HepG2 (cell line): ENCODE results near the gene SRRM2. TPM values are rescaled to one million over a fixed set of nuclear protein-coding genes. Genes with fewer than 3 reads are reported as not detected.
A peak's percentile ranks its signal among the peaks of the same experiment; 100 is the strongest.

Source experiments
- AGO1 ChIP-seq: fragments of 200-400 bp; formaldehyde crosslinking; IDR thresholded peaks from 2 replicates; pipeline ENCODE4 v1.6.1; 2017; ENCODE audit warnings: mild to moderate bottlenecking, low read depth, low read length, moderate library complexity; ENCODE audit not compliant: poor library complexity, severe bottlenecking
- CENPX ChIP-seq: sonication (generic); formaldehyde crosslinking; IDR thresholded peaks from 2 replicates; pipeline ENCODE4 v1.9.0; 2021; ENCODE audit warnings: mild to moderate bottlenecking, missing genetic modification reagents, moderate library complexity
- FOSL2 ChIP-seq: sonication (generic); formaldehyde crosslinking; IDR thresholded peaks from 2 replicates; pipeline ENCODE4 v1.4.0; 2020; ENCODE audit warnings: missing genetic modification reagents
- FOXK1 ChIP-seq: sonication (generic); formaldehyde crosslinking; IDR thresholded peaks from 2 replicates; pipeline ENCODE4 v1.4.0; 2020; ENCODE audit warnings: low read depth, missing genetic modification reagents, borderline replicate concordance
- GATA4 ChIP-seq: sonication (generic); IDR thresholded peaks from 2 replicates; pipeline ENCODE4 v1.6.1; 2016; ENCODE audit warnings: antibody characterized with exemption, low read depth, borderline replicate concordance
- GRHL1 ChIP-seq: sonication (generic); formaldehyde crosslinking; conservative IDR thresholded peaks from 2 replicates; pipeline ENCODE4 v1.8.0; 2022; ENCODE audit warnings: missing genetic modification reagents
- ISX ChIP-seq: sonication (generic); formaldehyde crosslinking; conservative IDR thresholded peaks from 2 replicates; pipeline ENCODE4 v1.5.0; 2020; ENCODE audit warnings: missing genetic modification reagents
- KLF15 ChIP-seq: sonication (generic); formaldehyde crosslinking; IDR thresholded peaks from 2 replicates; pipeline ENCODE4 v1.8.1; 2023; ENCODE audit warnings: borderline replicate concordance, mild to moderate bottlenecking, inconsistent platforms, missing genetic modification reagents, mixed read lengths
- NFE2L1 ChIP-seq: sonication (generic); formaldehyde crosslinking; IDR thresholded peaks from 2 replicates; pipeline ENCODE4 v1.4.0; 2020; ENCODE audit warnings: missing genetic modification reagents, mild to moderate bottlenecking, borderline replicate concordance
- NFIC ChIP-seq: IDR thresholded peaks from 2 replicates; pipeline ENCODE4 v1.6.1; 2012; ENCODE audit warnings: mild to moderate bottlenecking, low read length, inconsistent platforms
- NKX3-1 ChIP-seq: sonication (generic); formaldehyde crosslinking; IDR thresholded peaks from 2 replicates; pipeline ENCODE4 v1.5.0; 2020; ENCODE audit warnings: missing genetic modification reagents
- PHF20 ChIP-seq: sonication (generic); formaldehyde crosslinking; IDR thresholded peaks from 2 replicates; pipeline ENCODE4 v1.5.0; 2020; ENCODE audit warnings: mild to moderate bottlenecking, missing genetic modification reagents
- RARG ChIP-seq: sonication (generic); formaldehyde crosslinking; IDR thresholded peaks from 2 replicates; pipeline ENCODE4 v1.4.0; 2020; ENCODE audit warnings: low read depth, mild to moderate bottlenecking, missing genetic modification reagents
- SMARCC2 ChIP-seq: fragments of 450-650 bp; IDR thresholded peaks from 2 replicates; pipeline ENCODE4 v1.6.1; 2017; ENCODE audit warnings: antibody characterized with exemption, mild to moderate bottlenecking
- TAF1 ChIP-seq: sonication (generic); formaldehyde crosslinking; IDR thresholded peaks from 2 replicates; pipeline ENCODE4 v1.4.0; 2020; ENCODE audit warnings: missing genetic modification reagents
- THAP8 ChIP-seq: sonication (generic); formaldehyde crosslinking; IDR thresholded peaks from 2 replicates; pipeline ENCODE4 v1.5.1; 2020; ENCODE audit warnings: missing genetic modification reagents, mild to moderate bottlenecking, borderline replicate concordance
- ZNF136 ChIP-seq: sonication (generic); formaldehyde crosslinking; IDR thresholded peaks from 2 replicates; pipeline ENCODE4 v1.8.1; 2022; ENCODE audit warnings: low read depth, mild to moderate bottlenecking, moderate library complexity, missing genetic modification reagents
- ZNF280D ChIP-seq: sonication (generic); formaldehyde crosslinking; IDR thresholded peaks from 2 replicates; pipeline ENCODE4 v1.5.1; 2020; ENCODE audit warnings: mild to moderate bottlenecking, missing genetic modification reagents
- ZNF337 ChIP-seq: sonication (generic); formaldehyde crosslinking; IDR thresholded peaks from 2 replicates; pipeline ENCODE4 v1.5.1; 2020; ENCODE audit warnings: missing genetic modification reagents, low read depth, mild to moderate bottlenecking, borderline replicate concordance
- ZNF670 ChIP-seq: sonication (generic); formaldehyde crosslinking; IDR thresholded peaks from 2 replicates; pipeline ENCODE4 v1.8.0; 2022; ENCODE audit warnings: mild to moderate bottlenecking, missing genetic modification reagents, borderline replicate concordance
- ZXDC ChIP-seq: sonication (generic); formaldehyde crosslinking; IDR thresholded peaks from 2 replicates; pipeline ENCODE4 v1.5.0; 2020; ENCODE audit warnings: mild to moderate bottlenecking, missing genetic modification reagents
- polyA plus RNA-seq, 8 experiments: library from polyadenylated mRNA; depleted of rRNA in 3 of 8; stranded (reverse) in 7 of 8; unstranded in 1 of 8; fragments of >200 nt; fragmentation: Illumina TruSeq in 4 of 8; extraction: Trizol in 4 of 8; gene quantifications; 2 replicates each; pipeline versions ENCODE4 v1.2.1 to v1.2.3, GENCODE V29; 2011 to 2016; ENCODE audit warnings: low read depth in 4 of 8, missing spikeins in 1 of 8, mixed read lengths in 1 of 8; ENCODE audit not compliant: insufficient read depth in 1 of 8
- total RNA-seq, 5 experiments: library from RNA; depleted of rRNA; stranded (reverse); fragments of >200 nt; fragmentation: Illumina TruSeq; extraction: Trizol; gene quantifications; 2 replicates each; pipeline ENCODE4 v1.2.3, GENCODE V29; 2016; ENCODE audit warnings: low read depth in 1 of 5

The SRRM2 gene
- total and polyA plus RNA-seq, 2 of the 13 experiments (the other 11 are each of a cell fraction or from before 2014, with no cell fraction given): 50.4 to 112 TPM

GRCh38 chr16:2777231-2777902 is 24.9 kb downstream of the SRRM2 start, which contains the start of gene ELOB (continued):
- no peak for TF ChIP-seq ZNF670 (CRISPR knock-in tag)
- 0 out of 2 replicates have a peak, but pooled peaks have one; percentile 51 for TF ChIP-seq KLF15 (CRISPR knock-in tag)
- no peak for TF ChIP-seq SMARCC2
- no peak for TF ChIP-seq ZNF136
- TF ChIP-seq ZNF280D: 0 out of 2 replicates have a peak, but pooled peaks have one; percentile 36
- TF ChIP-seq GRHL1 (CRISPR knock-in tag): no peak
- no peak for TF ChIP-seq RARG (CRISPR knock-in tag)
- TF ChIP-seq ZNF337 (CRISPR knock-in tag): no peak
- TF ChIP-seq ISX (CRISPR knock-in tag): no peak
- no peak for TF ChIP-seq NKX3-1 (CRISPR knock-in tag)
- peak; percentile 95 for TF ChIP-seq TAF1
- TF ChIP-seq FOSL2 (CRISPR knock-in tag): no peak
- TF ChIP-seq GATA4: no peak
- no peak for TF ChIP-seq NFIC
- TF ChIP-seq AGO1: no peak
- TF ChIP-seq THAP8 (CRISPR knock-in tag): no peak
- TF ChIP-seq CENPX (CRISPR knock-in tag): no peak
- no peak for TF ChIP-seq NFE2L1 (CRISPR knock-in tag)
- no peak for TF ChIP-seq FOXK1 (CRISPR knock-in tag)
- TF ChIP-seq ZXDC (CRISPR knock-in tag): no peak; the same call in 1 of the 2 replicates
- TF ChIP-seq PHF20: peak; percentile 45; the same call in 1 of the 2 replicates
